IMR-90 (cell line): ENCODE measurements around the gene KIF16B. TPM values are rescaled to one million over a fixed set of nuclear protein-coding genes. Genes with fewer than 3 reads are reported as not detected.

Experiments
- ATAC-seq: fragments of 200-7000 bp; cut with Tn5 transposase; 2 replicates; pipeline ENCODE4 v1.9.1; 2020; ENCODE audit warnings: low read depth, mild to moderate bottlenecking, moderate library complexity
- BruUV-seq: library from RNA; stranded (reverse); fragments of 400-500 nt; replicated peaks from 2 replicates; lab custom pipeline; 2021; lab: Mats Ljungman, UMichigan
- CTCF ChIA-PET: fragments of 300-600 bp; formaldehyde crosslinking; extraction: SDS; loops from one replicate; lab custom pipeline; 2021; ENCODE audit warnings: antibody characterized with exemption; lab: Yijun Ruan, JAX
- POLR2A ChIA-PET: fragments of 300-600 bp; sonication (Branson Sonifier 250); formaldehyde crosslinking; loops from one replicate; lab custom pipeline; 2022; ENCODE audit warnings: antibody characterized with exemption; ENCODE audit not compliant: unreplicated experiment; lab: Charles Lee
- DNase-seq: peaks from one replicate; pipeline ENCODE4 v3.0.0; 2013
- H2AFZ ChIP-seq: replicated peaks from 2 replicates; pipeline ENCODE3; 2013; ENCODE audit warnings: low read length, mild to moderate bottlenecking; ENCODE audit not compliant: poor library complexity
- H2AK5ac ChIP-seq: 2 replicates; pipeline ENCODE4 v1.6.1; 2013; ENCODE audit warnings: low read depth, low read length, inconsistent platforms
- H2AK9ac ChIP-seq: replicated peaks from 2 replicates; pipeline ENCODE3; 2013; ENCODE audit warnings: mild to moderate bottlenecking, low read depth, low read length, moderate library complexity; ENCODE audit not compliant: poor library complexity
- H2BK120ac ChIP-seq: 2 replicates; pipeline ENCODE4 v1.6.1; 2013; ENCODE audit warnings: low read depth, low read length, inconsistent platforms
- H2BK15ac ChIP-seq: 3 replicates; pipeline ENCODE4 v1.6.1; 2013; ENCODE audit warnings: low read depth, low read length, inconsistent platforms
- H2BK20ac ChIP-seq: 2 replicates; pipeline ENCODE4 v1.6.1; 2013; ENCODE audit warnings: low read depth, mild to moderate bottlenecking, inconsistent platforms, low read length, moderate library complexity
- H2BK5ac ChIP-seq: 2 replicates; pipeline ENCODE4 v1.6.1; 2013; ENCODE audit warnings: mild to moderate bottlenecking, low read depth, low read length, inconsistent platforms; ENCODE audit not compliant: poor library complexity, severe bottlenecking
- H3K14ac ChIP-seq: replicated peaks from 2 replicates; pipeline ENCODE4 v1.6.1; 2013; ENCODE audit warnings: low read depth, low read length, inconsistent platforms
- H3K18ac ChIP-seq: 2 replicates; pipeline ENCODE4 v1.6.1; 2013; ENCODE audit warnings: low read depth, low read length, control low read depth
- H3K23ac ChIP-seq: 2 replicates; pipeline ENCODE4 v1.6.1; 2013; ENCODE audit warnings: low read depth, low read length, inconsistent platforms
- H3K27ac ChIP-seq: 2 replicates; pipeline ENCODE4 v1.5.1; 2013; ENCODE audit warnings: mild to moderate bottlenecking, control low read depth, low read length; ENCODE audit not compliant: insufficient read depth
- H3K27me3 ChIP-seq: 2 replicates; pipeline ENCODE4 v1.6.1; 2013; ENCODE audit warnings: low read length; ENCODE audit not compliant: control insufficient read depth, insufficient read depth
- H3K36me3 ChIP-seq: 2 replicates; pipeline ENCODE4 v1.6.1; 2013; ENCODE audit warnings: low read length, mixed read lengths; ENCODE audit not compliant: control insufficient read depth, insufficient read depth
- H3K4ac ChIP-seq: 2 replicates; pipeline ENCODE4 v1.6.1; 2013; ENCODE audit warnings: low read depth, low read length, inconsistent platforms
- H3K4me1 ChIP-seq: 2 replicates; pipeline ENCODE4 v1.6.1; 2013; ENCODE audit warnings: low read length, mixed read lengths; ENCODE audit not compliant: control insufficient read depth, insufficient read depth
- H3K4me2 ChIP-seq: 2 replicates; pipeline ENCODE4 v1.6.1; 2013; ENCODE audit warnings: low read depth, mild to moderate bottlenecking, control low read depth, low read length, moderate library complexity
- H3K4me3 ChIP-seq: 2 replicates; pipeline ENCODE4 v1.5.1; 2013; ENCODE audit warnings: low read depth, mild to moderate bottlenecking, control low read depth, low read length, moderate library complexity; ENCODE audit not compliant: insufficient read depth
- H3K56ac ChIP-seq: 2 replicates; pipeline ENCODE4 v1.6.1; 2013; ENCODE audit warnings: low read length, inconsistent platforms; ENCODE audit not compliant: insufficient read depth; ENCODE audit errors: extremely low read depth
- H3K79me1 ChIP-seq, 2 experiments: 2 replicates each; pipeline ENCODE4 v1.6.1; 2013; ENCODE audit warnings: low read length in 2 of 2, inconsistent platforms in 1 of 2, low read depth in 1 of 2
- H3K9ac ChIP-seq: 2 replicates; pipeline ENCODE4 v1.6.1; 2013; ENCODE audit warnings: low read depth, low read length, control low read depth
- H3K9me1 ChIP-seq: 2 replicates; pipeline ENCODE4 v1.6.1; 2013; ENCODE audit warnings: low read length, inconsistent platforms; ENCODE audit not compliant: insufficient read depth
- H3K9me3 ChIP-seq: 2 replicates; pipeline ENCODE4 v1.6.1; 2013; ENCODE audit warnings: low read length; ENCODE audit not compliant: control insufficient read depth, insufficient read depth
- H4K20me1 ChIP-seq: 2 replicates; pipeline ENCODE4 v1.6.1; 2013; ENCODE audit warnings: low read length, inconsistent platforms; ENCODE audit not compliant: insufficient read depth
- H4K5ac ChIP-seq: 2 replicates; pipeline ENCODE4 v1.6.1; 2013; ENCODE audit warnings: mild to moderate bottlenecking, low read depth, low read length, control low read depth
- H4K8ac ChIP-seq, 2 experiments: 2 replicates each; pipeline ENCODE4 v1.6.1; 2013; ENCODE audit warnings: low read depth in 2 of 2, low read length in 2 of 2, control low read depth in 1 of 2, inconsistent platforms in 1 of 2
- H4K91ac ChIP-seq: 2 replicates; pipeline ENCODE4 v1.6.1; 2013; ENCODE audit warnings: low read depth, low read length, inconsistent platforms; ENCODE audit not compliant: insufficient read depth
- BHLHE40 ChIP-seq: fragments of 150-350 bp; IDR thresholded peaks from 2 replicates; pipeline ENCODE4 v1.6.1; 2016; ENCODE audit warnings: mild to moderate bottlenecking, low read depth, low read length
- MXI1 ChIP-seq: IDR thresholded peaks from 2 replicates; pipeline ENCODE4 v1.6.1; 2012; ENCODE audit warnings: low read depth, mild to moderate bottlenecking, low read length, moderate library complexity, borderline replicate concordance
- NFE2L2 ChIP-seq: fragments of 150-350 bp; IDR thresholded peaks from 2 replicates; pipeline ENCODE4 v1.6.1; 2016; ENCODE audit warnings: low read depth, mild to moderate bottlenecking, low read length
- WGBS, 2 experiments: methylation state at CpG; one replicate each; pipeline versions ENCODE4 v1.1.5 to v1.1.7; 2013; ENCODE audit warnings: missing lambda C conversion rate in 2 of 2; ENCODE audit not compliant: insufficient read length in 1 of 2; ENCODE audit errors: extremely low coverage in 2 of 2; 5-methylcytosine and 5-hydroxymethylcytosine counted together
- dilution Hi-C: fragments of 300-500 bp; cut with HindIII; formaldehyde crosslinking; loops from one replicate; pipeline ENCODE4 v1.14.3; 2018; ENCODE audit warnings: low sequenced_read_pairs; ENCODE audit not compliant: unreplicated experiment
- in situ Hi-C: fragments of 300-500 bp; cut with MboI; formaldehyde crosslinking; loops from 3 replicates; pipeline ENCODE4 v1.14.3; 2019; ENCODE audit warnings: low sequenced_read_pairs, inconsistent platforms, mixed read lengths
- intact Hi-C: fragments of 100-400 bp; cut with micrococcal nuclease; formaldehyde crosslinking; loops from 2 replicates; pipeline ENCODE4 v1.10.0; 2022
- polyA plus RNA-seq, 3 experiments: library from polyadenylated mRNA; depleted of rRNA; stranded (reverse); fragments of >200 nt; gene quantifications; 2 replicates each; pipeline ENCODE4 v1.2.3, GENCODE V29; 2012; ENCODE audit warnings: low replicate concordance in 1 of 3
- total RNA-seq: library from RNA; depleted of rRNA; stranded (reverse); fragments of >200 nt; gene quantifications from 2 replicates; pipeline ENCODE4 v1.2.3, GENCODE V29; 2012

Gene KIF16B
- total and polyA plus RNA-seq, 2 of the 4 experiments (the other 2 are of a cell fraction) = 4.7 to 10.0 TPM

DNA sequence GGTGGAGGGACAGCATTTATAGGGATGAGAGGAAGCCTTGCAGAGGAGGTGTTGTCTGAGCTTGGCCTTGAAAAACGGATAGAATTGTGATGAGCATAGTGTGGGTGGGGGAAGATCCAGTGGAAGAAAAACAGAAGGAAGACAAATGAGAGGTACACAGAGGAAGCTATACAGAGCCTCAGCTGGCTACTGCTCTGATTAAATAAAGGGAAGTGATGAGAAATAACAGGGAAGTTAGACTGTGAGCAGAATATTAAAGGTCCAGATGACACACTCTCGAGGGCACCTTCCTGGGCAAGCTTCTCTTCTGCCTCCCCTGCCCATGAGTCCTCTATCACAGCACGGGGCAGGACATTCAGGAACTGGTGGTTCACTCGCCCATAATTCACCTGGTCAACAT is 182.3 kb downstream of the KIF16B start:
- intact Hi-C loops = no loop called here
- no peak overlapping the region for H2BK120ac ChIP-seq
- H3K9me3 ChIP-seq = no peaks in the 10 kb centered on the region
- no peaks in the 10 kb centered on the region for H3K27me3 ChIP-seq
- no peak overlapping the region for H4K91ac ChIP-seq
- no peak overlapping the region for H2BK20ac ChIP-seq
- H3K18ac ChIP-seq = no peak overlapping the region
- H3K79me1 ChIP-seq = no peaks in the 10 kb centered on the region
- H2AFZ ChIP-seq = no peak overlapping the region
- H3K23ac ChIP-seq = no peak overlapping the region
- 90% methylated on average over 1 of the region's 4 CpGs; no CpG with 5 or more reads in 1 of the 2 experiments for WGBS, 2 experiments
- H2BK5ac ChIP-seq = no peak overlapping the region
- ChIA-PET CTCF (no interaction called here), POLR2A (no interaction called here)
- no peaks in the 10 kb centered on the region for H3K36me3 ChIP-seq
- H3K56ac ChIP-seq = no peak overlapping the region
- H3K14ac ChIP-seq = no peak overlapping the region
- H3K4me2 ChIP-seq = no peak overlapping the region
- dilution Hi-C loops = no loop called here
- no peak overlapping the region for H3K4me3 ChIP-seq
- no peaks in the 10 kb centered on the region for H4K20me1 ChIP-seq
- no peak for TF ChIP-seq NFE2L2
- no peak for TF ChIP-seq MXI1
- TF ChIP-seq BHLHE40 = no peak
- H2BK15ac ChIP-seq = no peak overlapping the region
- H2AK5ac ChIP-seq = no peak overlapping the region
- no peak overlapping the region for H4K8ac ChIP-seq
- BruUV-seq = no TSS peak
- ATAC-seq (no peak), DNase-seq (no peak)
- no peak overlapping the region for H4K5ac ChIP-seq
- H3K9ac ChIP-seq = no peak overlapping the region
- no peak overlapping the region for H3K27ac ChIP-seq
- H2AK9ac ChIP-seq = no peak overlapping the region
- no peaks in the 10 kb centered on the region for H3K9me1 ChIP-seq
- no peaks in the 10 kb centered on the region for H3K4me1 ChIP-seq
- no peak overlapping the region for H3K4ac ChIP-seq
- in situ Hi-C loops = no loop called here
